ENCODE data around the gene DDX56. TPM values are rescaled to one million over a fixed set of nuclear protein-coding genes. Genes with fewer than 3 reads are reported as not detected.
A peak's percentile ranks its signal among the peaks of the same experiment; 100 is the strongest.

The DDX56 gene
- total and polyA plus RNA-seq, 2 of the 13 experiments (the other 11 are each of a cell fraction or from before 2014, with no cell fraction given), result 82.6 to 120 TPM

DNA sequence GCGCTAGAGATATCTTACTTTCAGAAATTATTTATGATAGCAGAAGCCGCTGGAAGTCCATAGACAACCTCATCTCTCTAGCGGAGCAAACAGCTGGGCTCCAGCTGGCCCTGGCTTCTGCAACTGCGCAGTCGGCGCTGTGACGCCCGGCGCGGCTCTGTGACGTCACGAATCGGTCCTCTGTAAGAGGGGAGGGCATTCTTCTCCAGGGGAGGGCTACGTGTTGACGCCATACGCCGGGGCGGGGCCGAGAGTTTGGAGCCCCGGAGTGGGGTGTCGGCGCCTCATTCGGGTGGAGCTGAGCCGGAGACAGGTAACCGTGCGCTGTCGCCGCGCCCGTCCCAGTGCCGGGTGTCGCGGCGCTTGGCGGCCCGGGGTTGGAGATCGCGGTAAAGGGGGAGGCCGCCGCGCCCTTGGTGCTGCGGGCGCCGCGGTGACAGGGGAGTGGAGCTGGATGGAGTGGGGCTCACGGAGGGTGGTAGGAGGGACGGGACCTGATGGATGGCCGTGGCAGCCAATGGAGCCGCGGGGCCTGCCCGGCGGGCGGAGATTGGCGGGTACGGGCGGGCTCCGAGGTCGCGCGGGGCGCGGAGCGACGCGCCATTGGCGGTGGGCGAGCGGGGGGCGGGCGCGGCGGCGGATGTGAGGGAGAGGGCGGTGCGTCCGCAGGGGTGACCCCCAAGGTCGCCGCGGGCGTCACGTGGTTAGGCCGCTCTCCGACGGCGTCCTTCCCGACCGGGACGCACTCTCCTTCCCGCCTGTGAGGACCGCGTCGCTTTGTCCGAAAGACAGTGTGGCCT is 32.8 kb upstream of the DDX56 start, which contains the start of gene OGDH (continued):
- TF ChIP-seq SNRNP70 (IDR thresholded peaks at IDR 0.05; ENCODE audit: low read depth, low read length) (no peak), ZFP36 (IDR thresholded peaks at IDR 0.05; ENCODE audit: borderline replicate concordance, low read depth, low read length, partially characterized antibody) (no peak), ZNF549 (CRISPR knock-in tag; IDR thresholded peaks at IDR 0.05) (no peak), FOXO1 (CRISPR knock-in tag; IDR thresholded peaks at IDR 0.05) (peak; percentile 69; the same call in 1 of the 2 replicates), TP53 (CRISPR knock-in tag; conservative IDR thresholded peaks at IDR 0.05) (no peak; the same call in 1 of the 2 replicates), ZNF550 (CRISPR knock-in tag; IDR thresholded peaks at IDR 0.05; ENCODE audit: borderline replicate concordance) (no peak), HCFC1 (IDR thresholded peaks at IDR 0.05; ENCODE audit: low read depth, low read length) (peak; percentile 46), PITX1 (CRISPR knock-in tag; IDR thresholded peaks at IDR 0.05) (peak; percentile 39; the same call in 1 of the 2 replicates), U2AF2 (IDR thresholded peaks at IDR 0.05; ENCODE audit: low read depth, low read length) (no peak), PAF1 (CRISPR knock-in tag; IDR thresholded peaks at IDR 0.05) (no peak), ZNF883 (CRISPR knock-in tag; IDR thresholded peaks at IDR 0.05; ENCODE audit: not compliant biosample characterization) (peak; percentile 79), FOXK2 (IDR thresholded peaks at IDR 0.05) (peak; percentile 61; the same call in 1 of the 2 replicates), PRMT3 (CRISPR knock-in tag; IDR thresholded peaks at IDR 0.05; ENCODE audit: borderline replicate concordance, low read depth) (no peak), ZNF264 (CRISPR knock-in tag; IDR thresholded peaks at IDR 0.05) (no peak), ZNF296 (CRISPR knock-in tag; conservative IDR thresholded peaks at IDR 0.05) (no peak), GFI1 (CRISPR knock-in tag; IDR thresholded peaks at IDR 0.05; ENCODE audit: borderline replicate concordance) (no peak; the same call in 1 of the 2 replicates), ZBTB20 (CRISPR knock-in tag; IDR thresholded peaks at IDR 0.05; ENCODE audit: borderline replicate concordance, low read depth) (no peak), ZNF790 (CRISPR knock-in tag; IDR thresholded peaks at IDR 0.05; ENCODE audit: borderline replicate concordance) (no peak), MYC (CRISPR knock-in tag; IDR thresholded peaks at IDR 0.05; ENCODE audit: borderline replicate concordance) (peak; percentile 90), CENPT (CRISPR knock-in tag; IDR thresholded peaks at IDR 0.05; ENCODE audit: low read depth) (peak; percentile 88; the same call in 1 of the 2 replicates), EZH2 (conservative IDR thresholded peaks at IDR 0.05; ENCODE audit: low read depth, low read length) (no peak), PAX8 (CRISPR knock-in tag; IDR thresholded peaks at IDR 0.05; ENCODE audit: borderline replicate concordance) (no peak), HIVEP1 (CRISPR knock-in tag; IDR thresholded peaks at IDR 0.05) (peak; percentile 59; the same call in 1 of the 2 replicates), ZNF7 (CRISPR knock-in tag; IDR thresholded peaks at IDR 0.05) (no peak), NFYB (CRISPR knock-in tag; IDR thresholded peaks at IDR 0.05) (peak; percentile 93), HOXD1 (CRISPR knock-in tag; IDR thresholded peaks at IDR 0.05) (0 out of 2 replicates have a peak, but pooled peaks have one; percentile 23)
- TF ChIP-seq, protein P1, sequence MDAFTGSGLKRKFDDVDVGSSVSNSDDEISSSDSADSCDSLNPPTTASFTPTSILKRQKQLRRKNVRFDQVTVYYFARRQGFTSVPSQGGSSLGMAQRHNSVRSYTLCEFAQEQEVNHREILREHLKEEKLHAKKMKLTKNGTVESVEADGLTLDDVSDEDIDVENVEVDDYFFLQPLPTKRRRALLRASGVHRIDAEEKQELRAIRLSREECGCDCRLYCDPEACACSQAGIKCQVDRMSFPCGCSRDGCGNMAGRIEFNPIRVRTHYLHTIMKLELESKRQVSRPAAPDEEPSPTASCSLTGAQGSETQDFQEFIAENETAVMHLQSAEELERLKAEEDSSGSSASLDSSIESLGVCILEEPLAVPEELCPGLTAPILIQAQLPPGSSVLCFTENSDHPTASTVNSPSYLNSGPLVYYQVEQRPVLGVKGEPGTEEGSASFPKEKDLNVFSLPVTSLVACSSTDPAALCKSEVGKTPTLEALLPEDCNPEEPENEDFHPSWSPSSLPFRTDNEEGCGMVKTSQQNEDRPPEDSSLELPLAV (CRISPR knock-in tag; conservative IDR thresholded peaks at IDR 0.05; ENCODE audit: low read depth), result no peak
- TF ChIP-seq, protein P2, sequence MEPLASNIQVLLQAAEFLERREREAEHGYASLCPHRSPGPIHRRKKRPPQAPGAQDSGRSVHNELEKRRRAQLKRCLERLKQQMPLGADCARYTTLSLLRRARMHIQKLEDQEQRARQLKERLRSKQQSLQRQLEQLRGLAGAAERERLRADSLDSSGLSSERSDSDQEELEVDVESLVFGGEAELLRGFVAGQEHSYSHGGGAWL (CRISPR knock-in tag; IDR thresholded peaks at IDR 0.05), result peak; percentile 51
- TF ChIP-seq, protein P3, sequence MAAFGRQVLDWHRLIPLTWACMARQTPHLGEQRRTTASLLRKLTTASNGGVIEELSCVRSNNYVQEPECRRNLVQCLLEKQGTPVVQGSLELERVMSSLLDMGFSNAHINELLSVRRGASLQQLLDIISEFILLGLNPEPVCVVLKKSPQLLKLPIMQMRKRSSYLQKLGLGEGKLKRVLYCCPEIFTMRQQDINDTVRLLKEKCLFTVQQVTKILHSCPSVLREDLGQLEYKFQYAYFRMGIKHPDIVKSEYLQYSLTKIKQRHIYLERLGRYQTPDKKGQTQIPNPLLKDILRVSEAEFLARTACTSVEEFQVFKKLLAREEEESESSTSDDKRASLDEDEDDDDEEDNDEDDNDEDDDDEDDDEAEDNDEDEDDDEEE (CRISPR knock-in tag; IDR thresholded peaks at IDR 0.05), result no peak; the same call in 1 of the 2 replicates

Measured in HepG2 (cell line).